ENCODE results near the gene CCT7.

DNA sequence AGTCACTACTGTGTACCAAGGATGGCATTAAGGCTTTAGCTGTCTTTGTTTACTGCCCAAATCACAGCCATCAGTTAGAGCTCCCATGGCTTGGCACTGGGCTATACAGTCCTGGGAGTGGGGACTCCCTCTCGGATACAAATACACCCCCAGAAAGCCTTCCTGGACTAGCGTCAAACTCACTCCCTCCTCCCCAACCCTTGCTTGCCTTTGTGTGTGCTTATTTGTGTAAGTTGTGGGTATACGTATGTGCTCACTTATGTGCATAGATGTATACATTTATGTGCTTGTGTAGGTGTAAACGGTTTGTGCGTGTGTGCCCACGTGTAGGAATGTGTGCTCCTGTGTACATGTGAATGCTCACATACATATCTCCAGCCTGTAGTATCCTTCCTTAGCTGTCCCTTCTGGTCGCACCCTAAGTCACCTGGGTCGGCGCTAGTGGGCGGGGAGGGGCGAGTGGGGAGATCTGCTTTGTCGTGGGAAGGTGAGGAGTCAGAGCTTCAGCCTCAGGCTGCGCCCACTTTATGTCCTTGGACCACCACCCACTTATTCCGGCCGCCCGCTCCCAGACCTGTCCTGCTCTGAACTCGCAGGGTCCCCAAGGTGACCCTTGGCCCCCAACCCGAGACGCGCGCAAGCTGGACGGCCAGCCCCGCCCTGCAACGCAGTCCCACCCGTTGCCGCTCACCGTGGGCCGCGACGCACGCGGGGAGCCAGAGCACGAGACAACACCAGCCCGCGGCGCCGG is 1.5 kb upstream of the CCT7 start:
- no peak for TF ChIP-seq FOXM1 (IDR thresholded peaks at IDR 0.05; ENCODE audit: borderline replicate concordance, low read depth)
- TF ChIP-seq EP300 (IDR thresholded peaks at IDR 0.05; ENCODE audit: borderline replicate concordance) = no peak

Measured in Ishikawa (cell line).